ENCODE measurements around the gene QPRT. TPM values are rescaled to one million over a fixed set of nuclear protein-coding genes. Genes with fewer than 3 reads are reported as not detected.
"Not testable (repeated sequence)": the region's sequence is repeated elsewhere in the genome, so short reads cannot be mapped to it uniquely, and the experiment has no call there.

QPRT gene
- 34.7 TPM for total RNA-seq (ENCODE audit: unreplicated experiment)
- long read RNA-seq, transcript QPRT-202 (4 exons, 2,343 nt): major isoform, 31 of 44 reads
- long read RNA-seq, partial matches to known transcripts: 4 of 44 reads
- long read RNA-seq, other reads (novel, unspliced or antisense): 9 of 44 reads

DNA sequence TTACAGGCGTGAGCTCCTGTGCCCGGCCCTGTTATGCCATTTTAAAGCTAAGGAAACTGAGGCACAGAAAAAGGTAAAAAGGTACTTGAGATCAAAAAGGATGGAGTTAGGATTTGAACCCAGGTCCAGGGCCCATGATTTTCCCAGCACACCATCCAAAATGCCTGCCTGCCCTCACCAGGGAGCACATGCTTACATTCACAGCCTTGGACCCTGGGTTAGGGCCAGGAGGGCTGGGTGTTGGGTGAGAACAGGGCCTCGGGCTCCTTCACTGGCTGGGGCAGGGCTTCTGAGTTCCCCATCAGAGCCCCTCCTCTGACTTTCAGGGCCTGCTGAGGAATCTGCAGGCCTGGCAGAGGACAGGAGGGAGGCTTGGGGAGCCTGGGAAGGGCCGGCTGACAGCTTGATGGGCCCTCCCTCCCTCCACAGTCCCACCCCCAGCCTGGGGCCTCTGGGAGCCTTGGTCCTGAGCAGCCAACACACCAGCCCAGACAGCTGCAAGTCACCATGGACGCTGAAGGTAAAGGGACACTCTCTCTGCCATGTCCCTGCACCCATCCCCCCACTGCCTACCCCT lies at the start of gene QPRT:
Gene QPRT, plus strand, starts transcription at position 490 of the 577 bp plus-strand sequence. Its CDS starts 18 bp downstream, at position 508.
- H3K9me3 Mint-ChIP-seq (ENCODE audit: unreplicated experiment): no peaks in the 10 kb centered on the region
- H3K36me3 Mint-ChIP-seq (ENCODE audit: unreplicated experiment): no peaks in the 10 kb centered on the region
- peak within 1 kb of the TSS; percentile 99 for H3K27ac Mint-ChIP-seq (ENCODE audit: unreplicated experiment)
- TF ChIP-seq, protein P1, sequence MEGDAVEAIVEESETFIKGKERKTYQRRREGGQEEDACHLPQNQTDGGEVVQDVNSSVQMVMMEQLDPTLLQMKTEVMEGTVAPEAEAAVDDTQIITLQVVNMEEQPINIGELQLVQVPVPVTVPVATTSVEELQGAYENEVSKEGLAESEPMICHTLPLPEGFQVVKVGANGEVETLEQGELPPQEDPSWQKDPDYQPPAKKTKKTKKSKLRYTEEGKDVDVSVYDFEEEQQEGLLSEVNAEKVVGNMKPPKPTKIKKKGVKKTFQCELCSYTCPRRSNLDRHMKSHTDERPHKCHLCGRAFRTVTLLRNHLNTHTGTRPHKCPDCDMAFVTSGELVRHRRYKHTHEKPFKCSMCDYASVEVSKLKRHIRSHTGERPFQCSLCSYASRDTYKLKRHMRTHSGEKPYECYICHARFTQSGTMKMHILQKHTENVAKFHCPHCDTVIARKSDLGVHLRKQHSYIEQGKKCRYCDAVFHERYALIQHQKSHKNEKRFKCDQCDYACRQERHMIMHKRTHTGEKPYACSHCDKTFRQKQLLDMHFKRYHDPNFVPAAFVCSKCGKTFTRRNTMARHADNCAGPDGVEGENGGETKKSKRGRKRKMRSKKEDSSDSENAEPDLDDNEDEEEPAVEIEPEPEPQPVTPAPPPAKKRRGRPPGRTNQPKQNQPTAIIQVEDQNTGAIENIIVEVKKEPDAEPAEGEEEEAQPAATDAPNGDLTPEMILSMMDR (IDR thresholded peaks at IDR 0.05; ENCODE audit: partially characterized antibody, unreplicated experiment): no peak
- peaks cover 8% of the 10 kb centered on the region for H3K4me1 Mint-ChIP-seq (ENCODE audit: low read depth, unreplicated experiment)
- H3K4me3 Mint-ChIP-seq (ENCODE audit: unreplicated experiment): peak within 1 kb of the TSS; percentile 89
- peaks cover under 1% of the 10 kb centered on the region for H3K27me3 Mint-ChIP-seq (ENCODE audit: unreplicated experiment)
- DNase-seq: peak; percentile 74

DNA sequence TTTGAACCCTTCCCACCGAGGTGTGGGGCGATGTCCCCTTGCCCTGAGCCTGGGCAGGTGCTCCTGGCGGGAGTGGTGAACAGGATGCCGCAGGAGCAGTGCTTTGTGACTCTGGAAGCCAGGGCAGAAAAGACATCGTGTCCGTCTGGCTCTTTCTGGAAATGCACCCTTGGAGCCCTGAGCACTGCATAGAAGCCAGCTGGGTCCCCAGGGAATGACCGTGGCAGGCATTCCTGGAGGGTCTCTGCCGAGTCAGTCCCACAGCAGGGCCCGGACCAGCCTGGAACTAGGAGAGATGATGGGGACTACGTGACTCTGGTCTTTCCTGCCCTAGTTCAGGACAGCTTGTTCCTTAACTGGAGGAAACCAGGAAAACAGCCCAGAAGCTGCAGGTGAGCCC lies 49.7 kb upstream of the QPRT start:
- H3K36me3 Mint-ChIP-seq (ENCODE audit: unreplicated experiment); H3K27ac Mint-ChIP-seq (ENCODE audit: unreplicated experiment); H3K27me3 Mint-ChIP-seq (ENCODE audit: unreplicated experiment); H3K4me3 Mint-ChIP-seq (ENCODE audit: unreplicated experiment); H3K9me3 Mint-ChIP-seq (ENCODE audit: unreplicated experiment); DNase-seq; H3K4me1 Mint-ChIP-seq (ENCODE audit: low read depth, unreplicated experiment): not testable (repeated sequence)

DNA sequence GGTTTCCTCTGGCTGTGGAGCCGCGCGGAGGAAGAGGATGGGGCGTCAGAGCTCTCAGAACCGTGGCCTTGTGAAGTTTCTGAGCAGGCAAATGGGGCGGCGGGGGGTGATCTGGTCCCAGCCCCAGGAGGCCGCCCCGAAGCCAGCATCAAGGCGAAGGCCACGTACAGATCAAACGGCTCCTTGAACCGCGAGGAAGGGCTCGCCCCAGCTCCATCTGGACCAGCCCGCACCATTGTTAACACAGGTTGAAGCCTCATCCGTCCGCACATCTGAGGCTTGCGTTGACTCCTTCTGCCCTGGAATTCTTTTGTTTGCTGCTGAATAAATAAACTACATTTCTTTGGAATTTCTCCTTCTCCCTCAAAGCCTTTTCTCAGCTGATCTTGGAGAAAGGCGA lies 47.3 kb upstream of the QPRT start:
- not testable (repeated sequence) for DNase-seq; H3K9me3 Mint-ChIP-seq (ENCODE audit: unreplicated experiment); H3K27me3 Mint-ChIP-seq (ENCODE audit: unreplicated experiment); H3K4me3 Mint-ChIP-seq (ENCODE audit: unreplicated experiment); H3K4me1 Mint-ChIP-seq (ENCODE audit: low read depth, unreplicated experiment); H3K36me3 Mint-ChIP-seq (ENCODE audit: unreplicated experiment); H3K27ac Mint-ChIP-seq (ENCODE audit: unreplicated experiment)

DNA sequence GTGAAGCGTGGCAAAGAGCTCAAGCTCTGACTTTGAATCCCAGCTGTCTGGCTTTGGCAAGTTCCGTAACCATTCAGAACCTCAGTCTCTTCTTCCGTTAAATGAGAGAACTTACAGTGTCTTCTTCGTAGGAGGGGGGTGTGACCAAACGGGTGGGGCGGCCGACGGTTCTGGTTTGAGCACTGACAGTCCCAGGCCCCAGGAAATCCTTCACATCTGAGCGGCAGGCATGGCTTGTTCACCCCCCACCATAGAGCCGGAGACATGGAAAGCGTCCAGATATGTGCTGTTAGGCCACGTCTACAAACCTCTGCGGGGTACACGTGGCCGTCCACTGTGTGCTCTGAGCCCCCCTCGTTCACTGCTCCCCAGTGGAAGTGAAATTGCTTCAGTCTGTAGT lies 43.1 kb upstream of the QPRT start:
- H3K36me3 Mint-ChIP-seq (ENCODE audit: unreplicated experiment); H3K27ac Mint-ChIP-seq (ENCODE audit: unreplicated experiment); H3K27me3 Mint-ChIP-seq (ENCODE audit: unreplicated experiment); H3K4me1 Mint-ChIP-seq (ENCODE audit: low read depth, unreplicated experiment); H3K4me3 Mint-ChIP-seq (ENCODE audit: unreplicated experiment); DNase-seq; H3K9me3 Mint-ChIP-seq (ENCODE audit: unreplicated experiment): not testable (repeated sequence)

DNA sequence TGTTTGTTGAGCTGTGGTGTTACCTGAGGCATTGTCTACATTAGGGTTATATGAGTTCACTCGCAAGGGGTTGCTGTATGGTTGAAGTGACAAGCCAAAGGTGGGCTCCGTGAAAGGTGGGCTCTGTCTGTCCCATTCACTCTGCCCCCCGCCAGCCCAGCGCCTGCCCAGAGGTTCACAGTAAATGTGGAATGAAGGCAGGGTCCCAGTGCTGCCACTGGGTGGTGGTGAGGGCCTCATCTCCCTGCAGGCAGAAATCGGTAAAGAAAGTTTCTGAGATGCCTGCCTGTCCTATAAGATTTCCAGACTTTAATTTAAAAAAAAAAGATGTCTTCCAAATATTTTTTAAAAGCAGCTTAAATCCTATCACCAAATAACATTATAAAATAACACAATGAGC lies 42.6 kb upstream of the QPRT start:
- DNase-seq; H3K27ac Mint-ChIP-seq (ENCODE audit: unreplicated experiment); H3K4me3 Mint-ChIP-seq (ENCODE audit: unreplicated experiment); H3K36me3 Mint-ChIP-seq (ENCODE audit: unreplicated experiment); H3K4me1 Mint-ChIP-seq (ENCODE audit: low read depth, unreplicated experiment); H3K27me3 Mint-ChIP-seq (ENCODE audit: unreplicated experiment); H3K9me3 Mint-ChIP-seq (ENCODE audit: unreplicated experiment): not testable (repeated sequence)

DNA sequence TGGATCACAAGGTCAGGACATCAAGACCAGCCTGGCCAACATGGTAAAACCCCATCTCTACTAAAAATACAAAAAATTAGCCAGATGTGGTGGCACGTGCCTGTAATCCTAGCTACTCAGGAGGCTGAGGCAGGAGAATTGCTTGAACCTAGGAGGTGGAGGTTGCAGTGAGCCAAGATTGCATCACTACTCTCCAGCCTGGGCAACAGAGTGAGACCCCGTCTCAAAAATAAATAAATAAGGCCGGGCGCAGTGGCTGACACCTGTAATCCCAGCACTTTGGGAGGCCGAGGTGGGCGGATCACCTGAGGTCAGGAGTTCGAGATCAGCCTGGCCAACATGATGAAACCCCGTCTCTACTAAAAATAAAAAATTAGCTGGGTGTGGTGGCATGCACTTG lies 40.2 kb upstream of the QPRT start:
- not testable (repeated sequence) for H3K4me3 Mint-ChIP-seq (ENCODE audit: unreplicated experiment); H3K27me3 Mint-ChIP-seq (ENCODE audit: unreplicated experiment); H3K4me1 Mint-ChIP-seq (ENCODE audit: low read depth, unreplicated experiment); H3K36me3 Mint-ChIP-seq (ENCODE audit: unreplicated experiment); DNase-seq; H3K27ac Mint-ChIP-seq (ENCODE audit: unreplicated experiment); H3K9me3 Mint-ChIP-seq (ENCODE audit: unreplicated experiment)

DNA sequence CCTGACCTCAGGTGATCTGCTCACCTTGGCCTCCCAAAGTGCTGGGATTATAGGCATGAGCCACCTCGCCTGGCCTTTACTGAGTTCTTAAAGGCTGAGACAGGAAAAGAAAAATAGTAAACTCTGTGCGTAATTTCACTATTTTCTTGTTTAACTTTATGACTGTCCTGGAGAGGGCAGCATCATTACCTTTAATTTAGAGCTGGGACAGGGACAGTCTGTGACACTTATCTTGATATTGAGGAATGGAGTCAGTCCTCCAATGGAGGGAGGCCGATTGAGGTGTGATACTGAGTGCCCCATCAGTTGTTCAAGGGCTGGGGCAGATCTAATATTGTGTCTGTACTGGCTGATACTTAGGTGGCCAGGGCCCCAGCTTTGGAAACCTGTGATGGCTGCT lies 37.4 kb upstream of the QPRT start:
- Mint-ChIP-seq H3K27me3 (ENCODE audit: unreplicated experiment) (peaks cover 4% of the 10 kb centered on the region), H3K36me3 (ENCODE audit: unreplicated experiment) (no peaks in the 10 kb centered on the region), H3K4me1 (ENCODE audit: low read depth, unreplicated experiment) (no peaks in the 10 kb centered on the region), H3K27ac (ENCODE audit: unreplicated experiment) (no peak overlapping the region), H3K9me3 (ENCODE audit: unreplicated experiment) (peaks cover 5% of the 10 kb centered on the region), H3K4me3 (ENCODE audit: unreplicated experiment) (no peak overlapping the region)
- no peak for DNase-seq
- TF ChIP-seq, protein P1 (IDR thresholded peaks at IDR 0.05; ENCODE audit: partially characterized antibody, unreplicated experiment): no peak
